K562 (cell line): ENCODE results near the gene FGR. TPM values are rescaled to one million over a fixed set of nuclear protein-coding genes. Genes with fewer than 3 reads are reported as not detected.
A peak's percentile ranks its signal among the peaks of the same experiment; 100 is the strongest.

Source experiments
- ARNT ChIP-seq, 2 experiments: fragments of 450-650 bp; IDR thresholded peaks; 2 replicates each; pipeline ENCODE4 v1.6.1; 2016; ENCODE audit warnings: mild to moderate bottlenecking in 1 of 2
- BCLAF1 ChIP-seq, 2 experiments: fragments of 450-650 bp in 1 of 2; IDR thresholded peaks; 2 replicates each; pipeline ENCODE4 v1.6.1; 2011 to 2017; ENCODE audit warnings: low read depth in 2 of 2, antibody characterized with exemption in 1 of 2, borderline replicate concordance in 1 of 2, low read length in 1 of 2, mild to moderate bottlenecking in 1 of 2, mixed read lengths in 1 of 2; ENCODE audit not compliant: control insufficient read depth in 1 of 2
- CHD1 ChIP-seq: fragments of 200-600 bp; sonication (generic); IDR thresholded peaks from one replicate; pipeline ENCODE4 v1.6.1; 2012; ENCODE audit warnings: mild to moderate bottlenecking, moderate library complexity, low read length, inconsistent platforms
- CHD2 ChIP-seq: IDR thresholded peaks from 2 replicates; pipeline ENCODE4 v1.6.1; 2011; ENCODE audit warnings: low read depth, low read length
- E2F6 ChIP-seq, 2 experiments: IDR thresholded peaks; 2 replicates each; pipeline ENCODE4 v1.6.1; 2011; ENCODE audit warnings: borderline replicate concordance in 1 of 2, control low read depth in 1 of 2, low read depth in 1 of 2, low read length in 1 of 2, mild to moderate bottlenecking in 1 of 2, mixed read lengths in 1 of 2, moderate library complexity in 1 of 2; ENCODE audit not compliant: insufficient read depth in 1 of 2, insufficient read length in 1 of 2, poor library complexity in 1 of 2, severe bottlenecking in 1 of 2; ENCODE audit errors: extremely low read depth in 1 of 2
- EGR1 ChIP-seq: fragments of 450-650 bp; conservative IDR thresholded peaks from 2 replicates; pipeline ENCODE4 v1.6.1; 2017; ENCODE audit warnings: mild to moderate bottlenecking
- FOXA3 ChIP-seq, 2 experiments: fragments of 450-650 bp in 1 of 2; sonication (generic) in 1 of 2; formaldehyde crosslinking; IDR thresholded peaks in 1 of 2; conservative IDR thresholded peaks in 1 of 2; 2 replicates each; pipeline versions ENCODE4 v1.4.0 to v1.8.0; 2020 to 2022; ENCODE audit warnings: mild to moderate bottlenecking in 2 of 2, missing genetic modification reagents in 1 of 2
- HES1 ChIP-seq: fragments of 450-650 bp; IDR thresholded peaks from 2 replicates; pipeline ENCODE4 v1.6.1; 2016; ENCODE audit warnings: low read depth, mild to moderate bottlenecking, moderate library complexity
- KDM5B ChIP-seq: fragments of 200-600 bp; sonication (generic); IDR thresholded peaks from 2 replicates; pipeline ENCODE4 v1.6.1; 2012; ENCODE audit warnings: low read depth, mild to moderate bottlenecking, moderate library complexity, low read length, control low read depth, inconsistent platforms; ENCODE audit not compliant: insufficient replicate concordance
- PHF21A ChIP-seq: fragments of 450-650 bp; IDR thresholded peaks from 2 replicates; pipeline ENCODE4 v1.6.1; 2017; ENCODE audit warnings: low read depth, borderline replicate concordance
- TEAD4 ChIP-seq, 2 experiments: sonication (generic) in 1 of 2; formaldehyde crosslinking in 1 of 2; IDR thresholded peaks; 2 replicates each; pipeline versions ENCODE4 v1.6.1 to v1.8.0; 2012 to 2022; ENCODE audit warnings: borderline replicate concordance in 1 of 2, inconsistent platforms in 1 of 2, low read length in 1 of 2, mild to moderate bottlenecking in 1 of 2, missing genetic modification reagents in 1 of 2
- TFAP4 ChIP-seq: sonication (generic); formaldehyde crosslinking; IDR thresholded peaks from 2 replicates; pipeline ENCODE4 v1.8.0; 2022; ENCODE audit warnings: missing genetic modification reagents, mild to moderate bottlenecking, moderate library complexity, borderline replicate concordance
- ZBTB26 ChIP-seq: fragments of 450-650 bp; formaldehyde crosslinking; IDR thresholded peaks from 2 replicates; pipeline ENCODE4 v1.4.0; 2022; ENCODE audit warnings: missing genetic modification characterization
- ZNF174 ChIP-seq: fragments of 250-450 bp; sonication (Bioruptor Pico); IDR thresholded peaks from 2 replicates; pipeline ENCODE4 v1.4.0; 2020; ENCODE audit warnings: mild to moderate bottlenecking
- ZNF175 ChIP-seq: fragments of 200-800 bp; sonication (Bioruptor generic); IDR thresholded peaks from 2 replicates; pipeline ENCODE4 v1.6.1; 2016; ENCODE audit warnings: low read depth, mild to moderate bottlenecking, missing genetic modification characterization, missing compliant biosample characterization
- ZNF445 ChIP-seq: fragments of 250-450 bp; sonication (Bioruptor Pico); IDR thresholded peaks from 2 replicates; pipeline ENCODE4 v1.4.0; 2020; ENCODE audit warnings: low read depth, mild to moderate bottlenecking, moderate library complexity
- ZNF740 ChIP-seq, 3 experiments: fragments of 200-800 bp in 1 of 3; sonication (Bioruptor generic) in 1 of 3; sonication (generic) in 1 of 3; formaldehyde crosslinking in 1 of 3; IDR thresholded peaks; 2 replicates each; pipeline versions ENCODE4 v1.6.1 to v1.8.0; 2016 to 2022; ENCODE audit warnings: mild to moderate bottlenecking in 2 of 3, missing compliant biosample characterization in 2 of 3, missing genetic modification characterization in 2 of 3, missing genetic modification reagents in 1 of 3
- polyA plus RNA-seq, 8 experiments: library from polyadenylated mRNA; depleted of rRNA in 4 of 8; stranded (reverse) in 5 of 8; unstranded in 3 of 8; fragments of >200 nt; fragmentation: Nextera tagmentation in 2 of 8; fragmentation: Illumina TruSeq in 1 of 8; extraction: Ambion mirVana in 2 of 8; extraction: Trizol in 1 of 8; gene quantifications; 2 replicates each; pipeline versions ENCODE4 v1.2.1 to v1.2.3, GENCODE V29; 2011 to 2014; ENCODE audit warnings: inconsistent platforms in 1 of 8, missing spikeins in 1 of 8
- total RNA-seq, 7 experiments: library from RNA; depleted of rRNA in 6 of 7; stranded (reverse); fragments of >200 nt in 6 of 7; fragmentation: Illumina TruSeq in 2 of 7; extraction: Trizol in 2 of 7; gene quantifications; 2 replicates each; pipeline versions ENCODE4 v1.2.1 to v1.2.3, GENCODE V29; 2011 to 2021; ENCODE audit warnings: low replicate concordance in 1 of 7

The FGR gene
- total and polyA plus RNA-seq, 9 of the 15 experiments (the other 6 are each of a cell fraction or from before 2014, with no cell fraction given), result 0.04 to 0.11 TPM; not detected in 7

- TF ChIP-seq HES1 (no peak), E2F6 (IDR thresholded peaks at IDR 0.05; ENCODE audit: borderline replicate concordance in 1 of 2, extremely low read depth in 1 of 2, insufficient read depth in 1 of 2, insufficient read length in 1 of 2, low read depth in 1 of 2, low read length in 1 of 2, poor library complexity in 1 of 2, severe bottlenecking in 1 of 2) (peak; percentile 20 to 58), ZBTB26 (CRISPR knock-in tag) (no peak), CHD1 (no peak), FOXA3 (CRISPR knock-in tag; conservative IDR thresholded peaks at IDR 0.05 in 1 of 2, IDR thresholded peaks at IDR 0.05 in 1 of 2) (no peak), BCLAF1 (IDR thresholded peaks at IDR 0.05; ENCODE audit: borderline replicate concordance in 1 of 2, control insufficient read depth in 1 of 2, low read depth in 2 of 2, low read length in 1 of 2) (no peak), ZNF740 (CRISPR knock-in tag; IDR thresholded peaks at IDR 0.05) (peak; percentile 80), ZNF740 (tag; IDR thresholded peaks at IDR 0.05) (no peak), ZNF174 (CRISPR knock-in tag) (no peak), ZNF445 (no peak), ZNF175 (no peak), TFAP4 (no peak), CHD2 (no peak), TEAD4 (IDR thresholded peaks at IDR 0.05; ENCODE audit: low read length) (no peak), TEAD4 (CRISPR knock-in tag; IDR thresholded peaks at IDR 0.05; ENCODE audit: borderline replicate concordance) (no peak), ARNT (IDR thresholded peaks at IDR 0.05) (no peak), EGR1 (no peak), PHF21A (no peak), KDM5B (peak; percentile 25)
These were observed 15.7 kb upstream of the FGR start (continued) for GRCh38 chr1:27650539-27651175.
